Prostate gland (tissue), 2 donors: ENCODE measurements around the gene AFF1. TPM values are rescaled to one million over a fixed set of nuclear protein-coding genes. Genes with fewer than 3 reads are reported as not detected.

Experiments used
- DNase-seq: peaks from one replicate; pipeline ENCODE4 v3.0.0-alpha.2; 2019; ENCODE audit warnings: low spot score
- H3K27ac ChIP-seq, 2 donors: fragments of 200-600 bp; sonication (generic); 2 replicates each; pipeline ENCODE4 v1.5.1; 2017 to 2019
- H3K27me3 ChIP-seq: fragments of 200-600 bp; sonication (generic); replicated peaks from 2 replicates; pipeline ENCODE4 v1.5.1; 2019; ENCODE audit not compliant: insufficient read depth
- H3K36me3 ChIP-seq, 2 donors: fragments of 200-600 bp; sonication (generic); 1 replicate in 1 of 2; 2 replicates in 1 of 2; pipeline versions ENCODE4 v1.5.1 to v1.8.1; 2017 to 2019
- H3K4me1 ChIP-seq: fragments of 200-600 bp; sonication (generic); replicated peaks from 2 replicates; pipeline ENCODE4 v1.5.1; 2019
- H3K4me3 ChIP-seq, 2 donors: fragments of 200-600 bp; sonication (generic); 2 replicates each; pipeline ENCODE4 v1.5.1; 2017 to 2019
- H3K9me3 ChIP-seq: fragments of 200-600 bp; sonication (generic); 2 replicates; pipeline ENCODE4 v1.5.1; 2017
- CTCF ChIP-seq, 4 experiments: fragments of 200-600 bp in 2 of 4; fragments of 450-650 bp in 2 of 4; sonication (generic) in 2 of 4; IDR thresholded peaks; 1 replicate in 3 of 4; 2 replicates in 1 of 4; pipeline ENCODE4 v1.5.1; 2016 to 2019; ENCODE audit warnings: antibody characterized with exemption in 4 of 4, mild to moderate bottlenecking in 2 of 4, moderate library complexity in 2 of 4
- POLR2A ChIP-seq: fragments of 450-650 bp; IDR thresholded peaks from one replicate; pipeline ENCODE4 v1.6.1; 2016; ENCODE audit warnings: antibody characterized with exemption, mild to moderate bottlenecking
- POLR2AphosphoS5 ChIP-seq: sonication (generic); formaldehyde crosslinking; IDR thresholded peaks from one replicate; pipeline ENCODE4 v1.6.1; 2017; ENCODE audit warnings: antibody characterized with exemption
- WGBS: methylation state at CpG from one replicate; pipeline ENCODE4 v1.1.5; 2018; 5-methylcytosine and 5-hydroxymethylcytosine counted together
- intact Hi-C: fragments of 100-400 bp; cut with DNase I; formaldehyde crosslinking; loops from one replicate; pipeline ENCODE4 v1.14.2; 2022
- total RNA-seq, 2 donors: library from RNA; depleted of rRNA; stranded (reverse); fragments of >200 nt; gene quantifications; one replicate each; pipeline ENCODE4 v1.1.0, GENCODE V29; 2016

The AFF1 gene
- total RNA-seq, 2 donors from 2014 or later: 69.7 to 92.5 TPM

DNA sequence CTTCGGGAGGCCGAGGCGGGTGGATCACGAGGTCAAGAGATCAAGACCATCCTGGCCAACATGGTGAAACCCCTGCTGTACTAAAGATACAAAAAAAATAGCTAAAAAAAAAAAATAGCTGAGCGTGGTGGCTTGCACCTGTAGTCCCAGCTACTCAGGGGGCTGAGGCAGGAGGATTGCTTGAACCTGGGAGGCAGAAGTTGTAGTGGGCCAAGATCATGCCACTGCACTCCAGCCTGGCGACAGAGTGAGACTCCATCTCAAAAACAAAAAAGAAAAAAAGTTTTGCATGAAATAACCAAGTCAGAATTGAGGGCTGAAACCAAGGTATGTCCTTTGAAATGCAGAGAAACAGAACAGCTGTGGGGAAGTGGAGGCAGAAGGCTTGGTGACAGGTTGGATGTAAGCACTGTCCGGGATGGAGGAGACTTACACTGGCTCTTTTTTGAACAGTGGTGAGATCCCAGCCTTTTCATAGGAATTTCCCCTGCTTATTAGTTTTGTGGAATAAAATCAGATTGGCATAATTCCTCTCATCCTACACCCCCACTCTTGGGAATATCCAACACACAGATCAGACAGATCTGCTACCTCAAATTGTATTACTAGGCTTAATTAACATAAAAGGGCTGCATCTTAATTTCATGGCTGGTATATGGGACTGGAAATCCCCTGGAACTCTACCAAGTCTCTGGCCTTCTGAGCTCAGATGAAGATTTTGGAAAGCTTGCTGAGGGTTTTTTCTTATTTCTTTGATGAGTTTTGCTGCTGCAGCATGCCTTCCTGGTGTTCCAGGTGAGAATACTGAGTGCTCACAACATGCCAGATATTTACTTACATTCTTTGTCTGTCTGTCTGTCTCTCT, 23.8 kb upstream of the AFF1 start:
- intact Hi-C loops: no loop called here
- H3K4me3 ChIP-seq: no peak overlapping the region
- no peak for DNase-seq
- no peaks in the 10 kb centered on the region for H3K4me1 ChIP-seq
- TF ChIP-seq POLR2AphosphoS5 (no peak), POLR2A (no peak), CTCF (IDR thresholded peaks at IDR 0.05) (no peak)
- 87% methylated on average over 7 of the region's 7 CpGs for WGBS
- no peaks in the 10 kb centered on the region for H3K9me3 ChIP-seq
- no peaks in the 10 kb centered on the region for H3K36me3 ChIP-seq
- no peaks in the 10 kb centered on the region for H3K27me3 ChIP-seq
- H3K27ac ChIP-seq: no peak overlapping the region

DNA sequence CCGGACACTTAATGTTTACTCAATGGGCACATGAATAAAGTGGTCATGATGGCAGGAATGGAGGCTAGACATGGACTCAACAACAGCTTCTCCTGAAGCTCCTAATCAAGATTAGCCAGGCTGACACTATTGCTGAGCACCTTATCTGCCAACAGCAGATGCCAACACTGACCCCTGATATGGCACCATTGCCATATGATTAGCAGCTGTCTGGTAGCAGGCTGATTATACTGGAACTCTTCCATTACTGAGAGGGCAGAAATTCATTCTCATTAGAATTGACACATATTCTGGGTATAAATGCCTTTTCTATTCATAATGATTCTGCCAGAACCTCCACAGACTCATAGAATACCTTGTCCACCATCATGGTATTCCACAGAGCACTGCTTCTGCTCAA, 18.4 kb upstream of the AFF1 start:
- 90% methylated on average over 1 of the region's 1 CpG for WGBS
- TF ChIP-seq POLR2A (no peak), POLR2AphosphoS5 (no peak), CTCF (IDR thresholded peaks at IDR 0.05) (no peak)

GRCh38 chr4:86917212-86918039, 17.4 kb upstream of the AFF1 start:
- H3K4me3 ChIP-seq: no peak overlapping the region
- H3K27me3 ChIP-seq: no peaks in the 10 kb centered on the region
- no peak for DNase-seq
- no peak overlapping the region for H3K27ac ChIP-seq
- intact Hi-C loops: no loop called here
- WGBS: 94% methylated on average over 4 of the region's 4 CpGs
- TF ChIP-seq POLR2A: no peak
- no peak for TF ChIP-seq CTCF (IDR thresholded peaks at IDR 0.05)
- no peak for TF ChIP-seq POLR2AphosphoS5
- H3K36me3 ChIP-seq: no peaks in the 10 kb centered on the region
- no peaks in the 10 kb centered on the region for H3K9me3 ChIP-seq
- H3K4me1 ChIP-seq: no peaks in the 10 kb centered on the region

More for the DNA sequence above, 18.4 kb upstream of the AFF1 start:
- Histone ChIP-seq H3K4me1 (no peaks in the 10 kb centered on the region), H3K27me3 (no peaks in the 10 kb centered on the region), H3K9me3 (no peaks in the 10 kb centered on the region), H3K36me3 (no peaks in the 10 kb centered on the region), H3K27ac (no peak overlapping the region), H3K4me3 (no peak overlapping the region)
- no peak for DNase-seq
- intact Hi-C loops: no loop called here

DNA sequence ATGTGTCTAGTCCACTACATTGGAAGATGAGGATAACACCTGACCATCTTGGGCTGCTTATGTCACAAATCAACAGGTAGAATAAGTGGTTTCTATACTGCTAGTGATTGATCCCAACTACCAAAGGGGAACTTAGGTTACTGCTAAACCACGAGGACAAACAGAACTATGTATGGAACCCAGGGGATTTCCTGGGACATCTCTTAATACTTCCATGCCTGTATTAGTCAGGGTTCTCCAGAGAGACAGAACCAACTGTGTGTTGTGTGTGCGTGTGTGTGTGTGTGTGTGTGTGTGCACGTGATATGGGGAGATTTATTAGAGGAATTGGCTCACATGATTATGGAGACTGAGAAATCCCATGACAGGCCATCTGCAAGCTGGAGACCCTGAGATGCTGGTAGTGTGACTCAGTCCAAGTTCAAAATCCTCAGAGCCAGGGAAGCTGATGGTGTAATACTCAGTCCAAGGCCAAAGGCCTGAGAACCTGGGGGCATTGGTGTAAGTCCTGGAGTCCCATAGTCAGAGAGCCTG, 16.2 kb upstream of the AFF1 start:
- WGBS: 68% methylated on average over 3 of the region's 3 CpGs
- H3K36me3 ChIP-seq: no peaks in the 10 kb centered on the region
- intact Hi-C loops: no loop called here
- TF ChIP-seq CTCF (IDR thresholded peaks at IDR 0.05) (no peak), POLR2A (no peak), POLR2AphosphoS5 (no peak)
- H3K4me3 ChIP-seq: no peak overlapping the region
- no peaks in the 10 kb centered on the region for H3K9me3 ChIP-seq
- DNase-seq: no peak
- no peaks in the 10 kb centered on the region for H3K4me1 ChIP-seq
- H3K27ac ChIP-seq: no peak overlapping the region
- H3K27me3 ChIP-seq: no peaks in the 10 kb centered on the region
